Activated CD4-positive, alpha-beta T cell treated with anti-CD3 and anti-CD28 coated beads, Interleukin-10, Interleukin-2, amounts not matched to agents 100 ng/mL and 50 ng/mL, durations not matched to agents 16 hours and 8 hours (primary cell): ENCODE data around the gene ASB16.
"Not testable (repeated sequence)": the region's sequence is repeated elsewhere in the genome, so short reads cannot be mapped to it uniquely, and the experiment has no call there.

Experiments
- DNase-seq: peaks from one replicate; pipeline ENCODE4 v3.0.0-alpha.2; 2020

The ASB16 gene

DNA sequence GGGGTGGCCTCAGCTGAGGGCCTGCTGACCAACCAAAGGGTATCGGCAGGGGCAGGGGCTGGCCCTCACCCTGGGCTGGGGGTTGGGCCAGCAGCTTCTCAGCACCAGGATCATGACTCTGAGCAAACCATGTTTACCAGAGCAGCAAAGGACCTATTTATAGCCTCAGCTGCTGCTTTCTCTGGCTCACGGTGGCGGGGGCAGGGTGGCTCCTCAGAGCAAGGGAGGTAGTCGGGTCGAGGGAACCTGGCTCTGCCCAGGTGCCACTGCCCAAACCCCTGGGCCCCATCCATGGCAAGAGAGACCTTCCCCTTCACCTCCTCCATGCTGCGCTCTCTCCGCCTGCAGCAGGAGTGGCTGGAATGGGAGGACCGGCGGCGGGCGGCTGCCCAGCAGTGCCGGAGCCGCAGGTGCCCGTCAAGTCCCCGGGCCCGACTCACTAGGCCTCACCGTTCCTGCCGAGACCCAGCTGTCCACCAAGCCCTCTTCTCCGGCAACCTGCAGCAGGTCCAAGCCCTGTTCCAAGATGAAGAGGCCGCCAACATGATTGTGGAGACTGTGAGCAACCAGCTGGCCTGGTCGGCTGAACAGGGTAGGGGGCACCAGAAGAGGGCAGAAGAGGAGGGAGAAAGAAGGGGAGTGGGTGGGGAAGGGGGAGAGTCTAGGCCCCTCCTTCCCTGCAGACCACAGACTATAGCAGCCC lies at the start of gene ASB16:
Gene ASB16, plus strand, starts transcription at position 206 of the 703 bp plus-strand sequence. Its CDS starts 86 bp downstream, at position 292.
- DNase-seq: no peak

DNA sequence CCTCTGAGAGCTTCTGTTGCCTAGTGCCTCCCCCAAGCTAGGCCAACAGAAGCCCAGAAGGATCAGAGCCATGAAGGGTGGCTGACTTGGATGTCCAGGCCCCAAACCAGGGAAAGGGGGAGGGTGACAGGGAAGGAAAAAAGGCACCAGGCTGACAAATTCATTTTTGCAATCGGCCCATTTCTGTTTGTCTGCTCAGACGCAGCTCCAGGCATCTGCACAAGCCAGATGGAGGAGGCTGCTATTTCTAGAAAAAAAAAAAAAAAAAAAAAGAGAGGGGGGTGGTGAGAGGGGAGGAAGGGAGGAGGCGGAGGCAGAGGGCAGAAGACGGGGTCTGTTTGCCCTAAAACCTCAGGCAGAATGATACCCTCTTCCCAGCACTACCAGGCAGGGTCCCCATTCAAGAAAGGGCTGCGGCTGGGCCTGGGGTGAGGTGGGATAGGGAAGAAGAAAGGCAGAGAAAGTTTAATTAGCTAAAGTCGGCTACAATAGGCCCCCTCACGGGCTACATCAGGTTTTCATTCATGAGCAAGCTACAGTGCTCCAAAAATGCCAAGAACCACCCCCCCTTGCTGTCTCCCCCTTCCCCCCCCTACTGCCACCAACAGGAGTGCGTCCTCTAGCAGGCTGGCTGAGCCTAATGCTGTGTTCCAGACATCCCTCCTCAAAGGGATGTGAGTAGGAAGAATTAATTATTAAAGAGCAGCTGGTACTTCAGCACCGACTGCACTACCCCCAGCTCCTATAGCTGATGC lies 49.5 kb upstream of the ASB16 start:
- DNase-seq: no peak

GRCh38 chr17:44121997-44122815 lies 48.3 kb upstream of the ASB16 start:
- no peak for DNase-seq

DNA sequence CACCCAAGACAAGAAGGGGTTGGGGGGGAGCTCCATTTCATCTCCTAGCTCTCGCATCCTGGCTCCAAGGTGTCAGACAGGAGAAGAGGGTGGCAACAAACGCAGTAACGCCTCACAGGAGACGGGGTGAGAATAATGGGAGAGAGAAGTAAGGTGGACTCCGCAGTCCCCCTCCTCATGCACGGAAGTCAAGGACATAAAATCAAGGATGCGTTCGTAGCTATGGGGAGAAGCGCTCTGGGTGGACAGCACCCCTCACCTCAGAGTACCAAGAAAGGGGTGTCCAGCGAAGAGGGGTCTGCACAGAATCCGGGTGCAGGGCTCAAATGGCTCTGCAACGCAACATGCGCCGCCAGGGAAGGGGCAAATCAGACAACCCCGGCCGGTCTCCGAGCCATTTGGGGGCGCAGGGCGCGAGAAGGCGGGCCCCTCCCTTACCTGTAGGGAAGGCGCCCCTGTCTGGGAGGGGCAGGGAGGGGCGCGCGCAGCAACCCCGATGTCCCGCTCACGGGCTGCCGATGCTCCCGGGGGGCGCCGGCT lies 47.6 kb upstream of the ASB16 start:
- no peak for DNase-seq

DNA sequence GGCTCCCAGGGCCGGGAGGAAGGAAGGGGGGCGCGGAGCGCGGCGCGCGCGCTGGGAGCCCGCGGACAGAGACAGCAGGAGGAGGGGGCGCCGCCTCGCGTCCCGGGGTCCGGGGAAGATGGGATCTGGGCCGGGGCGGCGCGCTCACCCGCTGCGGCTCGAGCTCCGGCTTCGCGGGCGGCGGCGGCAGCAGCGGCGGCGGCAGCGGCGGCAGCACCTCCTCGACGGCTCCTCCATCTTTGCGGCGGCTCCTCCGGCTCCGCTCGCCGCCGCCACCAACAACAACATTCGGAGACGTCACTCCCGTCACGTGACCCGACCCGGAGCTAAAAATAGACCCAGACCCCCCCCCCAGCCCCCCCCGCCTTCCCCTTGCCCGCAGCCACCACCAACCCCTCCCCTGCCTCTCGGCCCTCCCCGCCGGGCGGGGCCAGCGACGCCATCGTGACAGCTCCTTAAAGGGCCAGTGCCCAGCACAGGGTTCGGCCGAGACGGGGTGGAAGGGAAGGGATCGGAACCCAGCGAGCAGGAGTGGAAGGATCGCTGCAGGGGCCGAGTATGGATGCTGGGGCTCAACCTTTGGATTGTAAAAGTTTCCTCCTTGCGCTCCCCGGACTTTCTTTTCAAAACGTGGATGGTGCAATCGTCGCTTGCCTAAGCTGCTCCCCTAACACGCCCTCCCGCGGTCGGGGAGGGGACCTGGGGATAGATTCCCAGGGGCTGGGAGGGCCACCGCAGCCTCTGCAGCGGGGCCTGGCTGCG lies 47.0 kb upstream of the ASB16 start, which contains the start of gene HDAC5:
Gene HDAC5, minus strand, starts transcription at position 286 of the 762 bp plus-strand sequence. CDS start 6,126 bp downstream, outside the sequence.
- peak; percentile 97 for DNase-seq

- DNase-seq: no peak
Measured at GRCh38 chr17:44124118-44124438, 46.4 kb upstream of the ASB16 start.

DNA sequence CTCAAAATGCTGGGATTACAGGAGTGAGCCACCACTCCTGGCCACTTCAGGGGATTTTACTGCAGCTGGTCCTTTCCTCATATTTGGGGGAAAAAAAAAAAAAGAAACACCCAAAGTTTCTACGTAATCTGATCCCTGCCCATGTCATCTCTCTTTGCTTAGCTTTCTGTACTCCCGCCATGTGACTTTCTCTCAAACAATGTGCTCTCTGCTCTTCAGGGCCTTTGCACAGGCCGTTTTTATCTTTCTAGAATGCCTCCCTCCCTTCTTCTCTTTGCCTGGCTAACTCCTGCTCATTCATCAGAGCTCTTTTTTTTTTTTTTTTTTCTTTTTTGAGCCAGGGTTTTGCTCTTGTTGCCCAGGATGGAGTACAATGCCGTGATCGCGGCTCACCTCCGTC lies 42.1 kb upstream of the ASB16 start:
- no peak for DNase-seq

DNA sequence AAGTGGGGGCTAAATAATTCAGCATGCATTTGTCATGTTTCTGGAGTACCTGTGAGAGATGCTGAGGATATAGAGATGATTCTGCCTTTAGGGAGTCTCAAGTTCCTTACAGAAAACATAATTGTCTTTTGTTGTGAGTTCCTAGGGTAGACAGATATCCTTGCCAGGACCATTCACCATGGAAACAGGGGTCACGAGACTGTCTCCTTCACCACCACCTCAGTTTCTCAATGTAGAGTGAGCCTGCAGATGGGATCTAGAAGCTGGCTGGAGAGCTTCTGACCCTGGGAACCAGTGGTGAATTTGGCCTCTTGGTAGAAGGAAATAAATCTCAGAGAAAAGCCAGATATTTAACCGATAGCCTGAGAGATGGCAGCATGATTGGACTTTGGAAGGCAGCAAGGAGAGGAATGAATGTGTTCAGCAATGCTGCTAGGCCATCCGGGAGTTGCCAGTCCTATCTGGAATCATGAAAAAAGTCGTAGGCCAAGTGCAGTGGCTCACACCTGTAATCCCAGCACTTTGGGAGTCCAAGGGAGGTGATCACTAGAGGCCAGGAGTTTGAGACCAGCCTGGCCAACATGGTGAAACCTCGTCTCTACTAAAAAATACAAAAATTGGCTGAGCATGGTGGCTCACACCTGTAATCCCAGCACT lies 39.7 kb upstream of the ASB16 start:
- DNase-seq: no peak

DNA sequence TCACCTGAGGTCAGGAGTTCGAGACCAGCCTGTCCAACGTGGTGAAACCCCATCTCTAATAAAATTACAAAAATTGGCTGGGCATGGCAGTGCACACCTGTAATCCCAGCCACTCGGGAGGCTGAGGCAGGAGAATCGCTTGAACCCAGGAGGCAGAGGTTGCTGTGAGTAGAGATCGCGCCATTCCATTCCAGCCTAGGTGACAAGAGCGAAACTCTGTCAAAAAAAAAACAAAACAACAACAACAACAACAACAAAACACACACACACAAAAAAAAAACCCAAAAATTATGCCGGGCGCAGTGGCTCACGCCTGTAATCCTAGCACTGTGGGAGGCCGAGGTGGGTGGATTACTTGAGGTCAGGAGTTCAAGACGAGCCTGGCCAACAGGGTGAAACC lies 39.1 kb upstream of the ASB16 start:
- not testable (repeated sequence) for DNase-seq

- no peak for DNase-seq
Measured at GRCh38 chr17:44132275-44132821, 38.2 kb upstream of the ASB16 start.

DNA sequence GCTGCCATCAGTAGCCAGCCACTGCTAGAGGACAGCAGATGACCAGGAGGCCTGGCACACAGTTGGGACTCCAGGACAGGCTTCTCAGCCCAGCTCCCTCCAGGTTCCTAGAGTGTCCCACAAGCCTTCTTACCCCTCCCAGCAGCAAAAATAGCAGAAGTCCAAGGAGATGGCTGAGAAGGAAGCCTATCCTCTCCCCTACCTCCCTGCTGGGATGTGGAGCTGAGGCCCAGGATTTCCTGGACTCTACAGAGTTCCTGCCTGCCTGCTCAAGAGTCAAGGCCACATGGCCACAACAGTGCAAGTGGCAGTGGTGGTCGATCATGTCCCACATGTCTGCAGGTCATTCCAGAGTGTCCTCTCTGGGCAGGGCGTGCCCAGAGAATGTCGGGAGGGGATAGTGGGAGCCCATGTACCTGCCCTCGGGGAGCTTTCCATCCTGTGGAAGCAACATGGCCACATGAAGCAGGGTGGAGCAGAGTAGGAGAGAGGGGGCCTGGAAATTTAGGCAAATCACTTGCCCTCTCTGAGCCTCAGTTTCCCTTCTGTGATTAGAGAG lies 36.5 kb upstream of the ASB16 start:
- no peak for DNase-seq

GRCh38 chr17:44134752-44135568 lies 35.5 kb upstream of the ASB16 start:
- DNase-seq: no peak

GRCh38 chr17:44137891-44138709 lies 32.4 kb upstream of the ASB16 start:
- DNase-seq: peak; percentile 81

GRCh38 chr17:44143921-44144320 lies 26.6 kb upstream of the ASB16 start:
- DNase-seq: not testable (repeated sequence)

GRCh38 chr17:44144966-44145739 lies 25.4 kb upstream of the ASB16 start:
- no peak for DNase-seq

DNA sequence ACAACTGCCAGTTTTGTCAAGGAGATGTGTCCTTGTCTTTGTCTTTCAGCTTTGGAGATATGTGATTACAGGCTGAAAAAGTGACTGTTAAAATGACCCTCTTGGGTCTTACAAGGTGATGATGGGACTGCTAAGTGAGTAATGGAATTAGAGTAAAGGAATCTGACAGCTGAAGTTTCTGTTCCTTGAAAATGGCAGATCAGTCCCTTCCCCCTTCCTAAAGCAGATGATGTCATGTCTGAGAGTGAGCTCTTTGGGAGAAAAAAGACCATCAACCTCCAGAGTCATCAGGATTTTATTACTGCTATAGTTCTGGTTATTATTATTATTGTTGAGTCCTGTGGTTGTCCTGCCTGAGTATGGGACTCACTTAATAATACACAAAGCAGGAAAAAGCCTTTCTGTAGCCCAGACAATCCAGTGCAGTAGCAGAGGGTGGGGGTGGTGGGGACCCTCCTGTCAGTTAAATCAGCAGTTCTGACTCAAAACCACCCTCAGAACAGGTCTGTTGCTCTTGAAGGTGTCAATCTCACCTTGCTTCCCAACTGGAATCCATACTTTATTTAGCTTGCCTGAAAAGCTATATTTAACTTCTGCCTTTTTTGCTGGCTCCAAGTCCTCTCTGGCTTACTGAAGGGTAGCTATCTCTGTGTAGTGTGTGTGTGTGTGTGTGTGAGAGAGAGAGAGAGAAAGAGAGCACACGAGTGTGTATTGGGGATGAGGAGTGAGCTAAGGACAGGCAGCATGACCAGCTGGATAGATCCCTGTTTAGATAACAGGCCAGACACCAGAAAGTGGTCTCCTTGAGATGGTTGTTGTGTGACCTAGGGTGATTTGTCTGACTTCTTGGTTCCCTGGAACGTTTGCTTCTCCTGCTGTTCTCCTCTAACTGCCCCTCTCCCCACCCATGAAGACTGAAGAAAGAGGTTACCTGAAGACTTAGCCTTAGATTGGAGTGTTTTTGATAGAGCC lies 23.8 kb upstream of the ASB16 start:
- no peak for DNase-seq

DNA sequence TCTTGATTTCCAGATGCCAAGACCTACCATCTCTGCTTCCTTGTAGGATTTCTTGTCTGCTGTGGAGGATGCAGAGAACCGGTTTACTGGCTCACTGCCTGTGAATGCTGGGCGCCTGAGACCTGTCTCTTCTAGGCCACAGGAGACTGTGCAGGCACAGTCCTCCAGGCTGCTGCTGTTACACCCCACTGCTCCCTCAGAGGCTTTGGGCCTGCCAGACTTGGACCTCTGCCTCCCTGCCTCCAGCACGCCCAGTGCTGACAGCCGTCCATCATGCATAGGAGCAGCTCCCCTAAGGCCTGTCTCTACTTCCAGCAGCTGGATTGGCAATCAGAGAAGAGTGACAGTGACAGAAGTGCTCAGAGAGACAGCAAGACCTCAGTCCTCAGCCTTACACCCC lies 22.7 kb upstream of the ASB16 start:
- no peak for DNase-seq
